RWPE2 (cell line): ENCODE results near the gene CYP2F1.

Experiments used
- ATAC-seq: fragments of 200-7000 bp; cut with Tn5 transposase; 3 replicates; pipeline ENCODE4 v1.9.1; 2021; ENCODE audit warnings: low read depth
- DNase-seq: peaks from one replicate; pipeline ENCODE4 v3.0.0-alpha.2; 2020; ENCODE audit warnings: low spot score
- H3K27ac ChIP-seq: fragments of 450-650 bp; 2 replicates; pipeline ENCODE4 v1.5.1; 2017; ENCODE audit warnings: mild to moderate bottlenecking; ENCODE audit not compliant: poor library complexity, severe bottlenecking
- H3K27me3 ChIP-seq: fragments of 250-450 bp; sonication (Bioruptor Pico); 2 replicates; pipeline ENCODE4 v1.5.1; 2021; ENCODE audit warnings: mild to moderate bottlenecking, moderate library complexity; ENCODE audit not compliant: insufficient read depth, poor library complexity, severe bottlenecking
- H3K36me3 ChIP-seq: fragments of 250-450 bp; sonication (Bioruptor Pico); 2 replicates; pipeline ENCODE4 v1.5.1; 2020; ENCODE audit warnings: low read depth, mild to moderate bottlenecking, moderate library complexity
- H3K4me1 ChIP-seq: fragments of 250-450 bp; sonication (Bioruptor Pico); 2 replicates; pipeline ENCODE4 v1.5.1; 2021; ENCODE audit warnings: mild to moderate bottlenecking, moderate library complexity; ENCODE audit not compliant: insufficient read depth, poor library complexity, severe bottlenecking
- H3K4me3 ChIP-seq: fragments of 250-450 bp; sonication (Bioruptor Pico); 2 replicates; pipeline ENCODE4 v1.5.1; 2021; ENCODE audit warnings: mild to moderate bottlenecking, moderate library complexity; ENCODE audit not compliant: severe bottlenecking
- H3K9me3 ChIP-seq: fragments of 250-450 bp; sonication (Bioruptor Pico); 2 replicates; pipeline ENCODE4 v1.5.1; 2021; ENCODE audit warnings: mild to moderate bottlenecking, moderate library complexity; ENCODE audit not compliant: severe bottlenecking
- CTCF ChIP-seq: fragments of 450-650 bp; IDR thresholded peaks from one replicate; pipeline ENCODE4 v1.5.1; 2017; ENCODE audit warnings: mild to moderate bottlenecking, moderate library complexity; ENCODE audit not compliant: poor library complexity, severe bottlenecking

The CYP2F1 gene

GRCh38 chr19:41114132-41114531 lies at the start of gene CYP2F1:
Gene CYP2F1 (plus strand): TSS chr19:41114432. CDS start chr19:41116189, 1,757 bp downstream.
- no peaks in the 10 kb centered on the region for H3K9me3 ChIP-seq
- no peaks in the 10 kb centered on the region for H3K4me1 ChIP-seq
- H3K36me3 ChIP-seq = no peaks in the 10 kb centered on the region
- TF ChIP-seq CTCF = no peak
- H3K27ac ChIP-seq = no peak within 1 kb of the TSS
- no peak within 1 kb of the TSS for H3K4me3 ChIP-seq
- DNase-seq (no peak), ATAC-seq (no peak)
- no peaks in the 10 kb centered on the region for H3K27me3 ChIP-seq

- no peak for TF ChIP-seq CTCF
- H3K36me3 ChIP-seq = no peaks in the 10 kb centered on the region
- H3K9me3 ChIP-seq = no peaks in the 10 kb centered on the region
- no peaks in the 10 kb centered on the region for H3K4me1 ChIP-seq
- H3K4me3 ChIP-seq = no peak overlapping the region
- peak; percentile 36; the same call in 1 of the 3 replicates for ATAC-seq
- no peaks in the 10 kb centered on the region for H3K27me3 ChIP-seq
- no peak for DNase-seq
- H3K27ac ChIP-seq = no peak overlapping the region
These were observed 49.2 kb upstream of the CYP2F1 start for GRCh38 chr19:41064974-41065569.

- Histone ChIP-seq H3K4me3 (no peak overlapping the region), H3K4me1 (no peaks in the 10 kb centered on the region), H3K9me3 (peaks cover 2% of the 10 kb centered on the region), H3K27ac (no peak overlapping the region), H3K27me3 (peaks cover 10% of the 10 kb centered on the region), H3K36me3 (no peaks in the 10 kb centered on the region)
- ATAC-seq (no peak), DNase-seq (no peak)
- TF ChIP-seq CTCF = no peak
These were observed 37.9 kb upstream of the CYP2F1 start for GRCh38 chr19:41076286-41076685.

GRCh38 chr19:41083516-41083915 lies 30.7 kb upstream of the CYP2F1 start:
- Histone ChIP-seq H3K4me3 (no peak overlapping the region), H3K4me1 (no peaks in the 10 kb centered on the region), H3K36me3 (no peaks in the 10 kb centered on the region), H3K9me3 (no peaks in the 10 kb centered on the region), H3K27ac (no peak overlapping the region), H3K27me3 (peaks cover 2% of the 10 kb centered on the region)
- ATAC-seq = peak; percentile 73
- TF ChIP-seq CTCF = no peak
- DNase-seq = no peak

- Histone ChIP-seq H3K27ac (no peak overlapping the region), H3K9me3 (no peaks in the 10 kb centered on the region), H3K4me3 (no peak overlapping the region), H3K36me3 (no peaks in the 10 kb centered on the region), H3K4me1 (no peaks in the 10 kb centered on the region), H3K27me3 (peaks cover 22% of the 10 kb centered on the region)
- no peak for TF ChIP-seq CTCF
- ATAC-seq (no peak), DNase-seq (no peak)
These were observed 28.4 kb upstream of the CYP2F1 start for GRCh38 chr19:41085748-41086415.
